Prostate gland (tissue), 2 donors: Measurements from ENCODE around the gene SOX14.

ENCODE experiments used
- POLR2AphosphoS5 ChIP-seq: sonication (generic); formaldehyde crosslinking; IDR thresholded peaks from one replicate; pipeline ENCODE4 v1.6.1; 2017; ENCODE audit warnings: antibody characterized with exemption
- TF ChIP-seq, protein P1 (sequence below), 4 experiments: fragments of 200-600 bp in 2 of 4; fragments of 450-650 bp in 2 of 4; sonication (generic) in 2 of 4; IDR thresholded peaks; 1 replicate in 3 of 4; 2 replicates in 1 of 4; pipeline ENCODE4 v1.5.1; 2016 to 2019; ENCODE audit warnings: antibody characterized with exemption in 4 of 4, mild to moderate bottlenecking in 2 of 4, moderate library complexity in 2 of 4

DNA sequence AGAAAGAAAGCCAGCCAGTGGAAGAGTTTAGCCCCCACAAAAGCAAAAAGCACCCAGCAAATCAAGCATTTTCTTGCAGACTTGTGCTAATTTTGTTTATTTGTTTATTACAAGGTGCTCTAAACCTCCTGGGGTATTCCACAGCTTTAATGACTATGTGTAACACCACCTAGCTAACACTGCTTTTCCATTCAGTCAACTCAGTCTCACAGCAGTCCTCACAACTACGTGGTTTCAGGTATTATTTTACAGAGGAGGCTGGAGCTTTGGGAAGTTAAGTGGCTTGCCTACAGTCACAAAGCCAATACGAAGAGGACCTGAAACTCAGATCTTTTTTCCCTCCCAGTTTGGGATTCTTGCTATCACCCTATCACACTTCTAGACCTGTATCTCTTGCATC, 14.8 kb downstream of the SOX14 start:
- TF ChIP-seq POLR2AphosphoS5: no peak
- TF ChIP-seq, protein P1, sequence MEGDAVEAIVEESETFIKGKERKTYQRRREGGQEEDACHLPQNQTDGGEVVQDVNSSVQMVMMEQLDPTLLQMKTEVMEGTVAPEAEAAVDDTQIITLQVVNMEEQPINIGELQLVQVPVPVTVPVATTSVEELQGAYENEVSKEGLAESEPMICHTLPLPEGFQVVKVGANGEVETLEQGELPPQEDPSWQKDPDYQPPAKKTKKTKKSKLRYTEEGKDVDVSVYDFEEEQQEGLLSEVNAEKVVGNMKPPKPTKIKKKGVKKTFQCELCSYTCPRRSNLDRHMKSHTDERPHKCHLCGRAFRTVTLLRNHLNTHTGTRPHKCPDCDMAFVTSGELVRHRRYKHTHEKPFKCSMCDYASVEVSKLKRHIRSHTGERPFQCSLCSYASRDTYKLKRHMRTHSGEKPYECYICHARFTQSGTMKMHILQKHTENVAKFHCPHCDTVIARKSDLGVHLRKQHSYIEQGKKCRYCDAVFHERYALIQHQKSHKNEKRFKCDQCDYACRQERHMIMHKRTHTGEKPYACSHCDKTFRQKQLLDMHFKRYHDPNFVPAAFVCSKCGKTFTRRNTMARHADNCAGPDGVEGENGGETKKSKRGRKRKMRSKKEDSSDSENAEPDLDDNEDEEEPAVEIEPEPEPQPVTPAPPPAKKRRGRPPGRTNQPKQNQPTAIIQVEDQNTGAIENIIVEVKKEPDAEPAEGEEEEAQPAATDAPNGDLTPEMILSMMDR (IDR thresholded peaks at IDR 0.05): no peak
